ENCODE data around the gene PGLYRP4.
A peak's percentile ranks its signal among the peaks of the same experiment; 100 is the strongest.

The PGLYRP4 gene

DNA sequence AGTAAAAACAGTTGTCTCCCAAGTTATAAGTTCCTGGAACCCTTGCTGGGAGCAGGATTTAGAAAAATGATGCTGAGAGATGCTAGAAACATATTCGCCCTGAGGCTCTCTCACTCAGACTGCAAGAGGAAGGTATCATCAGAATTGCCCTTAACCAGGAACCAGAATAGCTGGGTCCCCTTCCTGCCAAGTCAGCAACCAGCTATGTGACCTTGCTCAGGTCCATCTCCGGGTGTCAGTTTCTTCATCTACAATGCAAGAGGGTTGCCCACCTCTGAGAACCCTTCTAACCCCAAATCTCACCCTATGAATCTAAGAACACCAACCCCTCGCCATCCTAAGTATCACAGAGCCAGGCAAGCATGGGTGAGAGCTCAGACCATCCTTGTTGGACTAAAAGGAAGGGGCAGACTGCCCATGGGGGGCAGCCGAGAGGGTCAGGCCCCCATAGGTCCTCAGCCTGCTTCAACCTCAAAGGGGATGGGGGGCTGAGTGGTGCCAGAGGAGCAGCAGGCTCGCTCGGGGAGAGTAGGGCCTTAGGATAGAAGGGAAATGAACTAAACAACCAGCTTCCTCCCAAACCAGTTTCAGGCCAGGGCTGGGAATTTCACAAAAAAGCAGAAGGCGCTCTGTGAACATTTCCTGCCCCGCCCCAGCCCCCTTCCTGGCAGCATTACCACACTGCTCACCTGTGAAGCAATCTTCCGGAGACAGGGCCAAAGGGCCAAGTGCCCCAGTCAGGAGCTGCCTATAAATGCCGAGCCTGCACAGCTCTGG, 8.6 kb upstream of the PGLYRP4 start:
- H3K4me3 ChIP-seq (ENCODE audit: low read depth, low read length): no peak overlapping the region
- TF ChIP-seq, protein P1, sequence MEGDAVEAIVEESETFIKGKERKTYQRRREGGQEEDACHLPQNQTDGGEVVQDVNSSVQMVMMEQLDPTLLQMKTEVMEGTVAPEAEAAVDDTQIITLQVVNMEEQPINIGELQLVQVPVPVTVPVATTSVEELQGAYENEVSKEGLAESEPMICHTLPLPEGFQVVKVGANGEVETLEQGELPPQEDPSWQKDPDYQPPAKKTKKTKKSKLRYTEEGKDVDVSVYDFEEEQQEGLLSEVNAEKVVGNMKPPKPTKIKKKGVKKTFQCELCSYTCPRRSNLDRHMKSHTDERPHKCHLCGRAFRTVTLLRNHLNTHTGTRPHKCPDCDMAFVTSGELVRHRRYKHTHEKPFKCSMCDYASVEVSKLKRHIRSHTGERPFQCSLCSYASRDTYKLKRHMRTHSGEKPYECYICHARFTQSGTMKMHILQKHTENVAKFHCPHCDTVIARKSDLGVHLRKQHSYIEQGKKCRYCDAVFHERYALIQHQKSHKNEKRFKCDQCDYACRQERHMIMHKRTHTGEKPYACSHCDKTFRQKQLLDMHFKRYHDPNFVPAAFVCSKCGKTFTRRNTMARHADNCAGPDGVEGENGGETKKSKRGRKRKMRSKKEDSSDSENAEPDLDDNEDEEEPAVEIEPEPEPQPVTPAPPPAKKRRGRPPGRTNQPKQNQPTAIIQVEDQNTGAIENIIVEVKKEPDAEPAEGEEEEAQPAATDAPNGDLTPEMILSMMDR (IDR thresholded peaks at IDR 0.05; ENCODE audit: control insufficient read depth, extremely low read depth, insufficient read depth): no peak
- peak; percentile 42 for DNase-seq (ENCODE audit: low read depth)

DNA sequence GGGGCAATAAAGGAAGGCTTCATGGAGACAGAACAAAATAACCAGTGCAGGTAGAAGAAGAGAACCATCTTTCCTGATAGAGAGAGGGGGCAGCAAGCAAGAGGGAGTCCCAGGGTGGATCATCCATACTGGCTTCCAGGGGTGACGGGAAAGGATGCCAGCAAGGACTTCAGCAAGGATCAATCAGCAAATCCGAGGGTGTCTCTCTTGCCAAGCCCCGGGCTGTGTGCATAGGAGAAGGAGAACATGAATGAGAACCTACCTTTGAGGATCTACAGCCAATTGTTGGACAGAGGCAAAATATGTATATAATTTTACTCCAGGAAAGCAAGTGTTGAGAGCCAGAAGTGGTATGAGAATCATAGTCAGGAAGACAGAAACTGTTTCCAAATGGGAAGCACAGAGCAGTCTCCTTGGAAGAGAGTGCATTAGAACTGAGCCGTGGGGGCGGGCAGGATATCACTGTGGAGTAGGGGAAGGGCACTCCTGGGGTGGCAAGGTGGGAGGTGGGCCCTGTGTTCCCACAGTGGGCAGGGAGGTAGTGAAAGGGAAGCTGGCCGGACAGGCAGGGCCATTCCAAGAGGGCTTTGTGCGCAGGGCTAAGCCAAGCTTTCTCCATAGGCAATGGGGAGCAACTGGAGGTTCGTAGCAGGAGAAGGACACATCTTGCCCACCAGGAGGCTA, 7.9 kb upstream of the PGLYRP4 start:
- no peak overlapping the region for H3K4me3 ChIP-seq (ENCODE audit: low read depth, low read length)
- TF ChIP-seq, protein P1 (IDR thresholded peaks at IDR 0.05; ENCODE audit: control insufficient read depth, extremely low read depth, insufficient read depth): no peak
- DNase-seq (ENCODE audit: low read depth): no peak

DNA sequence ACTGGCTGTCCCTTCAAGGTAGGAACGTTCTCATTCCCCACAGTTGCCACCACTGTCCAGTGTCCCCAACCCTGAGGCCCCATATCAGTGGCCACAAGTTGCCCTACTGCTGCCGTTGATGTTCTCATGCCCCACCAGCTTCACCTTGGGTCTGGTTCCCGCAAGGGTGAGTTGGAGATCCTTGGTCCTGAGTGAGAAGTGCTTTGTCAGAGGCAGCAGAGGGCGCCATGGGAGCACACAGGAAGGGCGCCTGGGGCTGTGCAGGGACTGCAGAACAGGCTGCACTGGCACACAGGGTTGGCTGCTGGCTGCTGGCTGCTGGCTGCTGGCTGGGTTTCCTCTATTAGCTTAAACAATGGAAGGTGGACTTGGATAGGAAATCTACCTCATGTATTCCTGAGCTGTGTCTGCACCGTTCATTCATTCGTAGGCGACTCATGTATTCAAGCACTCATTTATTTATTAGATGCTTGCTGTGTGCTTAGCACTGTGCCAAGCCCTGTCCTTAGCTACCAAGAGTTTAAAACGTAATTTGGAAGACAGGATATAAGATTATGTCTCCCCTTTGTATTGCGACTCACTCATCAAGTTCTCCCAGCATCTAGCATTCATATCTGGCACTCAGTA, 6.9 kb upstream of the PGLYRP4 start:
- no peak overlapping the region for H3K4me3 ChIP-seq (ENCODE audit: low read depth, low read length)
- TF ChIP-seq, protein P1 (IDR thresholded peaks at IDR 0.05; ENCODE audit: control insufficient read depth, extremely low read depth, insufficient read depth): peak; percentile 57
- DNase-seq (ENCODE audit: low read depth): peak; percentile 39

DNA sequence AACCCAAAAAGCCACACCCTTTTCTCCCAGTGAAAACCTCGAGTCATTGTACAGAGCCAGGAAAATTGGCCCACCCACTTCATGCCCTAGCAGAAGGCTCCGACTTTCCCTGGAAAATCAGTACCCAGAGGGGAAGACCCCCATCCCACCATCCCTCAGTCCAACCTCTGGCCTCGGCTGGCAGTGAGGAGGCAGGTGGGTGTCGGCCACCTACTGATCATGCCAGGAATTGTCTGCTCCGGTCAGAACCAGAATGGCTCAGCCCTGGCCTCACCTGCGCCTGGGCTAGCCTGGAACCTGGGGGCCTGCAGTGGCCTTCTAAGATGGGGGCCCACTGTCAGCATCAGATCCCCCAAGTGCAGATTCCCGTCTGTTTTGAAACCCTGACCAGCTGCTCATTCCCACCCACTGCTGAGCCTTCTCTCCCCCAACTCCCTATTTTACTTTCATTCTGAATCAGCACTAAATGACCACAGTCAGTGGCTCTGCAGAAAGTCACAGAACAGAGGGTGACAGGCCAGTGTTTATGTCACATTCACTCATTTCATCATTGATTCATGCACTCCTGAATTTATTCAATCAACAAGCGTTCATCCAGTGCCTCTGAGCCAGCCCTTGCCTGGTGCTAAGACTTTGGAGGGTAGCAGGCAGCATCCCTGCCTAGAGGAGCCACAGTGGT, 6.0 kb upstream of the PGLYRP4 start:
- DNase-seq (ENCODE audit: low read depth): no peak
- H3K4me3 ChIP-seq (ENCODE audit: low read depth, low read length): no peak overlapping the region
- TF ChIP-seq, protein P1 (IDR thresholded peaks at IDR 0.05; ENCODE audit: control insufficient read depth, extremely low read depth, insufficient read depth): no peak

DNA sequence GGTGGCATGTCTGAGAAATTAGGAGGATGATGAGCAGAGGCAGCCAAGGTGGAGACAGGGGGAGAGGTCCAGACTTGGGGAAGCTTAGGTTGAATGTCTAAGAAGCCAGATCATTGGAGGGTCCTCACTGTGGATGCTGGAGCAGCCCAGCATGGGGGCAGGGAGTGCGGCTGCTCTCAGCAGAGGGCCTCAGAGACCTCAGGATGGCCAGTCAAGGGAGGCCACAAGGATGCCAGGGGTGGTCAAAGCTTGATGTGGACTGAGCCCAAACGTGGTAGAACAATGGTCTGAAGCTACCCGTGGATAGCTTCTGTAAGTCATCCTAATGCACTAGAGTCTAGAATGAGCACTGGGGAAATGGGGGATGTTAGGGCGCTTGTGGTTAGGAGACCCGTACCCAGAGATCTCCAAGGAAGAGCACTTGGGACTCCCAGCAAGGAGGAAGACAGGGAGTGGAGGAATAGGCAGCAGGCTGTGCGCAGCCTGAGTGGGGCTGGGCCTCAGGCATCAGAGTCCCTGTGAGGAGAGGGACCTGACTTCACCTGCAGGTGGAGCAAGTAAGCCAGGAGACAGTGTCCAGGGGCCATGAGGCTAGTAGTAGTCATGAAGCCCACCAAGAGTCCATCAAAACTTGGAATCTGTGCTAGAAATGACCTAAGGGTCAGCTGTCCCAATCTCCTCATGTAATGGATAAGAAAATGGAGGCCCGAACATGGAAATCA, 4.7 kb upstream of the PGLYRP4 start:
- DNase-seq (ENCODE audit: low read depth): no peak
- H3K4me3 ChIP-seq (ENCODE audit: low read depth, low read length): no peak overlapping the region
- TF ChIP-seq, protein P1 (IDR thresholded peaks at IDR 0.05; ENCODE audit: control insufficient read depth, extremely low read depth, insufficient read depth): peak; percentile 55

DNA sequence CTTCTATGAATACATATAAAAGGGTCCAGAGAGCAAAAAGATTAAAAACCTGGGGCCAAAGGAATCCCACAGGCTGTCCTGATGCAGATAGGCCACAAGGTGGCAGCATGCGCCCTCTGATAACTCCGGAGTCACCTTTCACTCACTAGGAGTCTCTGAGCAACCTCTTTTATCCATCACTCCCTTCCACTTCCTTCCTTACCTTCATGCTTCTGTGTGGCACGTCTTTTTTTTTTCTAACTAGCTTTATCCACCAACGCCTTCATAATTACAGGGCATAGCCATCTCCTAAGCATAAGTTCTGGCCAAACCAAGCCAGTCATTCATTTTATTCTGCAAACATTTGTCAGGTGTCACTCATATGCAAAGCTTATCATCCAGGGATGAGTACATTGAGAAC, 3.9 kb upstream of the PGLYRP4 start:
- peak; percentile 22 for DNase-seq (ENCODE audit: low read depth)
- no peak overlapping the region for H3K4me3 ChIP-seq (ENCODE audit: low read depth, low read length)
- TF ChIP-seq, protein P1 (IDR thresholded peaks at IDR 0.05; ENCODE audit: control insufficient read depth, extremely low read depth, insufficient read depth): peak; percentile 89

Data from LNCaP clone FGC (cell line).